Hematopoietic multipotent progenitor cell treated with erythropoietin and hydrocortisone succinate and interleukin-3 and kit ligand, for 6 days (in vitro differentiated cells): Measurements from ENCODE around the gene ASTN1.

Experiments
- DNase-seq: peaks from one replicate; pipeline ENCODE4 v3.0.0-alpha.2; 2015

Gene ASTN1

DNA sequence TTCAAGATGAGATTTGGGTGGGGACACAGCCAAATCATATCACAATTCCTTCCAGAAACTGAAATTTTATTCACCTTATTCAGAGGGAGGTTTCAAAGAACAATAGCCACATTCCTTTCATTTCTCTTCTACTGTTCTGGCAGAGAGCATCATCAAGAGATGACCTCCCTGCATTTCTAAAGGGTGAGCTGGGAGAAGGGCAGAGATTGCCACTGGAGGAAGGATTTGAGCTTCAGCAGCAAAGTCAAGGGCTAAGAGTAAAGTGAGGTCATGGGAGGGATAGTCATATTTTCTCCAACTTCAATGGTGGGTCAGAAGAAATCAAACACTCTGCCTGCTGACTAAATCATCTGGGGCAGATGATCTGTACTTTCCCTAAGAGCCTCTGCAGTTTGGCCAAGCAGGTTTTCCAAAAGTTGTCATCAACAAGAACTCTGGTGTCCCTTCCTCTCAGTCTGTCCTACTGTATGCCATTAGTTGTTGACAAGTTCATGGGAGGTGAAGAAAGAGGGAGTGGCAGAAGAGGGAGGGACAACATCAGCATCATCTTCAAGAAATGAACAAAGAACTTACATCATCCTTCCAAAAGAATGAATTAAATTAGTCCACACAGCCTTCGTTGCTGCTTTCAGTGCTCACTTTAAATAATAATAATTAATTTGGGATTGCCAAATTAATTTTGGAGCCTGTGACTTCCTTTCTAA is 298.3 kb downstream of the ASTN1 start:
- no peak for DNase-seq

- no peak for DNase-seq
Measured at GRCh38 chr1:176864211-176864610, 300.3 kb downstream of the ASTN1 start.

DNA sequence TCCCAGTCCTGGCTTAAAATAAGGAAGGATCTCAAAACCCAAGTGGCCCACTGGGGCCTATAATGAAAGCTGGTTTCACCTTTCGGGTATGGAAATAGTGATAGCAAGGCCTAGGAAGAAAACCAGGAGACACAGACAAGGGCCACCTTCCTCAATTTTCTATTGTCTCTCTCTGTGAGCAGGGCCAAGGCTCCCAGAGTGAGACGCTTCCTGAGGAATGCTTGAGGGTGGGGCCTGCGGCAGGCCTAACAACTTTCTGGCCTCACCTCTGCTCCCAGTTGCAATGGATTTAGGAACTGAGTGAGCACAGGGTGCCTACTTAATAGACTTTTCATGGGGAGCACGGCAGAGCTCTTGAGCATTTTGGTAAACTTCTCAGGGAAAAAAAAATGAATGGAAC is 300.9 kb downstream of the ASTN1 start:
- no peak for DNase-seq

- no peak for DNase-seq
Measured at GRCh38 chr1:176858433-176858916, 306.0 kb downstream of the ASTN1 start.

DNA sequence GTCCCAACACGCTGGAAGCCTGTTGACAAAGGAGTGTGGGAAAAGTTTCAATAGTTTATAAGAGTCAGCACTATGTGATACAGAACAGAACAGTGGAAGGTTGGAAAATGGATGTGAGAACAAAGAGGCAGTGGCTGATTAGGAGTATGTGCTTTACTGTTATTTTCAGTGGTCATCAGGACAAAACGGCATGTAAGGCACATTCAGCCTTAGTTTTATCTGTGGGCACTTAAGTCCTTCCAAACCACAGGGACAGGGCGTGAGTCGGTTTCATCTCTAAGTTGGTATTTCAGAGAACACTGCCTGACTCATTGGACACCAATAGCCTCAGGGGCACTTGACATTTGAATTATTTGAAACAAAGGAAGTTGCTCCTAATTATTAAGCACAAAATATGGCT is 306.9 kb downstream of the ASTN1 start:
- no peak for DNase-seq

DNA sequence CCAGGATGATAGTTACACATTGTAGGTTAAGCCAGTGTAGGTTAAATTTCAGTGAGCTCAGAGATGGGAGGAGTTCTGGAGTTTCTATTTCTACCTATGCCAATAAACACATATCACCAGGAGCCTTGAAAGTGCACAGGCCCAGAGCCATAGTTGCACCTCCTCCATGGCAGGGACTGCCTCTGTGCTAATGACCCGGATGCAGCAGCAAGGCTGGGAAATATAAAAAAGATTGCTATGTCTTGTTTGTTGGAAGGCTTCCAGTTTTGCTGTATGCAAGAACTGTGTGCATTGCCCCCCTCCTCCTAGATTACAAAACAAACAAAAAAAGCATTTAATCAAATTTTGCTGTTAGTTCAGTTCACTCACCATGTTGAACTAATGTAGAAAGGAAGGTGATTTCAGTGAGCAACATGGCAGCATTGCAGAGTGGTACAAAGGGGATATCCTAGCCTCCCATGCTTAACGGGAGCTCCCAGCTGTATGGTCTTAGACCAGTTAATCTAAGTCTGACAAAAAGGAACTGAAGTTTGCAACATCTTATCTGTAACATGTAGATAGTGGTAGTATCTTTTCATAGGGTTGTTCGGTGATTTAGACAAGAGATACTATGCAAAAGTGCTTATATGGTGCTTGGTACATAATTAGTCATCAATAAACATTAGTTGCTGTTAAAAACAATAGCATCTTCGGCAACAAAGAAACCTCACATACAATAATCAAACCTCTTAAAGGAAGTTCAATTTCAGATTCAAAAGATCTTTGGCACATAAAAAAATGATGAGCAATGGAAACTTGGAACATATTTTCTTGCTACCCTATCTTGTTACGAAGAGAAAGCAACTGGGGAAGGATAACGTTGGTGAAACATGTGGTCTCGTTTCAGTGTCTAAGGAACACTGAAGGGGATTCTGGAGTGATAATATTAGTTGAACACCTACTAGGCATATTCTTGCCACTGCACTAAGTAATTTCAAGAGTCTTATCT is 309.5 kb downstream of the ASTN1 start:
- no peak for DNase-seq

DNA sequence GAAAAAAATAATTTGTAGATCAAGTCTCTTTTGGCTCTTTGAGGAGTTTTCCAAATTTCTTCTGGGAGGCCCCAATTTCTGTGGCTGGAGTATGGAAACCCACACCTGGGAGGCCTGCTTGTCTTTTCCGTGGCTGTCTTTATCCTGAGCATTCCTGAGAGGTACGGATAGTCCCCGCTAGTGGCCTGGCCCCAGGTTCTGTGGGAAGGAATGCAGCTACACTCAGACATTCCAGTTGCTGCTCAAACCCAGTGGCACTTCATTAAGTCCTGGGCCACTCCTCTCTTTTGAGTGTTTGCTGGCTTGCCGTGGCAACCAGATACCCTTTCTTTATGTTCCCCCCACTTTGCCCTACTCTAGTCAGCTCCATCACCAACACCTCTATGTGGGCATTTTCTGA is 310.4 kb downstream of the ASTN1 start:
- DNase-seq: no peak

DNA sequence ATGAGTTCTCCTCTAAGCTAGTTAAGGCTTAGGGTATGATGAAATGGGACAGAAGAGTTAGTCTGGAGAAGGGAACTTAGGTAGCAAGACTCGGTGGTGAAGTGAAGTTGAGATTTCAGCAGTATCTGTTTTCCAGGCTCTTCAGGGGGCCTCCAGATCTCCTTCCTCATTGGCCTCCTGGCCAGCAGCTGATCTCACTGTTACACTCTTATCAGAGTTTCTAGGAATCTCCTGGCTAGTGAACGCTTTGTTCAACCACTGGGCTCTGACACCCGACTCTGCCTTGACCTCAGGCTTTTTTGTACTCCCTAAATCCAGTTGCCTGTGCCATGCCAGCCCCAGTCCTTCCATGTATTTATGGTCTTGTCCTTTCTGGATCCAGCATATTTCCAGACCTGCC is 311.0 kb downstream of the ASTN1 start:
- no peak for DNase-seq

- DNase-seq: no peak
Measured at GRCh38 chr1:176852124-176852523, 312.4 kb downstream of the ASTN1 start.

GRCh38 chr1:176850871-176851270 is 313.6 kb downstream of the ASTN1 start:
- DNase-seq: no peak

GRCh38 chr1:176849281-176849680 is 315.2 kb downstream of the ASTN1 start:
- DNase-seq: no peak

- no peak for DNase-seq
Measured at GRCh38 chr1:176847052-176847451, 317.5 kb downstream of the ASTN1 start.

DNA sequence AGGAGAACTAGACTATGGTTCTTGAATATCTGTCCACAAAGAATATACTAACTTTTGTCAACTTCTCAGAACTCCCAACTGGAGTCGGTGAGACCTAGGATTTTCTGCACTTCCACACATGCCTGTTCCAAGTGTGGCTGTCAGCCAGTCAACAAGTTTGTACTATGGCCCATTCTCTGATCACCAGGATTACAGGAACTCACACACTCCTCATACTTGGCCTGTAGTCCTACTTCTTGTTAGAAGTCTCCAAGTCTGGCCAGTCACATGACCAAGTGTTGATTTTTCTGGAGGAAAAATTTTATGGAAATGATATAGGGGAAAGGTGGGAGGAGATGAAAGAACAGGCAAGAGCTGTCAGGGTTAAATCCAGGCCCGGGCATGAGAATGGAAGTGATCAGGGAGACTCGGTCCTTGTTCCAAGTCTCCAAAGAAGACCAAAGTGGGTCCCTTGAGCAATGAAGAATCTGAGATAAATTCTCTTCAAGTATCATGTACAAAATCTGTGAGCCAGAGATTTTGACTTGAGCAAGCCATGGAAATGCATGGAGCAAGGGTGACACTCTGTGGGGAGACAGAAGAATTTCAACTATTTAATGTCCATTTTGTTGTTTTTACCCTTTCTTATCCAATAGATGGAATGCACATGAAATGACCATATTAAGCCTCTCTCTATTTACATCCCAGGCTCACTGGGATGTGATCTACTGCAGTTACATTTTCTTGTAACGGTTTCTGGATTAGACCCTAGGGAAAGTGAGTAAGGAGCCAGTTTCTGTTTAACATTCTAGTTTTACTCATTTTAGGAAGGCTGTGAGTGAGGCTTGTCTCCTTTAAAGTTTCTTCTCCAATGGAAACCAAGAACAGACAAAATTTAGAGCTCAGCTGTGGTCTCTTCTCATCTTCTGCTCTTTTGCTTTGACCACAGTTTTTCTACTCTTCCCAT is 320.9 kb downstream of the ASTN1 start:
- peak; percentile 18 for DNase-seq

DNA sequence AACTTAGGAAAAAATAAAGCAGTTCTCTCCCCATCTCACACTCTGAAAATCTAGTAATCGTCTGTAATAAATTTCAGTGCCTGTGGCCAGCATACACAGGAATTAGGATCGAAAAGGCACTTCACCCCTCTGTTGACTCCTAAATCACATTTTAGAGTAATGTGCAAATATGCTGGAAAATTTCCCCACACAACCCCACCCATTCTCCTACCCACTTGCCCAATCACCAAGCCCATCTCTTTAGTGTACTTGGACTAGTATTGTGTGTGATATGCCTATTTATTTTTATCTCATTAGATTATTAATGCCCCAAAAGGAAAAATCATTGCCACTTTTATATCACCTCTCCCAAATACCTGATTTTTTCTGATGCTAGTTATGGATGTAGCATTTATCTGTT is 323.3 kb downstream of the ASTN1 start:
- no peak for DNase-seq

GRCh38 chr1:176839216-176839615 is 325.3 kb downstream of the ASTN1 start:
- no peak for DNase-seq

DNA sequence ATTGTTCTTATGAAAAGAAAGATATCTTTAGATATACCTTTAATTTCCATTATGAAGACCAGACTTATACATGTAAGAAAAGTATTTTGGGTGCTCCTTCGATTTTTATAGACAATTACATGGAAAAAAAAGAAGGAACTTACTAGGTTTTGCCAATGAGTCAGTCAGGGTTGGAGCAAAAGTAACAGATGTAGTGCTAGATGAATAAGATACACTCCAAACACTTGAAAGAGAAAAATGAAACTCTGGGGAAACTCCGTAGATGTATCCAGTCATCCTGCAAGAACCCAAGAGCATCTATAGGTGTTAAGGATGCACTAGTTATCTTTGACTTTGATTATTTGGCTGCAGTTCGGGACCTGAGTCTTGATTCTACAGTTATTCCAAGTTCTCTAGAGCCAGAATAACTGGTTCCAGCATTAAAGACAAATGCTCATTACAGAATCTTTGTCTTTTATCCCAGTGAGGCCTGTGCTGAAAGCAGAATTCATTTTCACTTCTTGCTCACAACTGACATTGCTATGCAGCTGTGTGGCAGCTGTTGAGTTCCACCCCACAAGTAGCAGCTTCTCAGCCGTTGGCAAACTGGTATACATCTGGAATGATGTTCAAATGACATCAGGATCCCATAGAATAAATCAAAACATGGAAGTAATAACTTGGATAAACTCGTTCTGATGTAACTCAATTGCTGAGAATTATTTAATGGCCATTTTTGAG is 326.1 kb downstream of the ASTN1 start:
- DNase-seq: no peak

GRCh38 chr1:176837708-176838107 is 326.8 kb downstream of the ASTN1 start:
- DNase-seq: no peak

GRCh38 chr1:176831150-176831549 is 333.4 kb downstream of the ASTN1 start:
- DNase-seq: no peak

GRCh38 chr1:176829261-176829660 is 335.3 kb downstream of the ASTN1 start:
- no peak for DNase-seq

DNA sequence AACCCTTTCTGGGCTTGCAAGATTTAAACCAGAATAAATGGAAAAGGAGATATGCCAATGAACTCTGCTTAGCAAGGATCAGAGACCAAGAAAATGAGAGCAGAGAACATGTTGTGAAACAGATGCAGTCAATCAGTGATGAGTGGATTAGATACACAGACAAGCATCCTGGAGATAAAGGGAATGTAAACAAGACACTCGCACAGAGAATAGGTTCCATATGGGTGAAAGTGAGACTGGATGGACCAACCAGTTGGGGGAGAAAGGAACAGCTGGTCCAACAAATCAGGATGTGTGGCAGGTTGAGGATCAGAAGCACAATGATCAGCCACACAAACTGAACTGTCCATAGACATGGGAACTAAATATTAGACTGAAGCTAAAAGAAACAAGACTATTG is 338.2 kb downstream of the ASTN1 start:
- DNase-seq: no peak

GRCh38 chr1:176820391-176821031 is 344.0 kb downstream of the ASTN1 start:
- DNase-seq: no peak

DNA sequence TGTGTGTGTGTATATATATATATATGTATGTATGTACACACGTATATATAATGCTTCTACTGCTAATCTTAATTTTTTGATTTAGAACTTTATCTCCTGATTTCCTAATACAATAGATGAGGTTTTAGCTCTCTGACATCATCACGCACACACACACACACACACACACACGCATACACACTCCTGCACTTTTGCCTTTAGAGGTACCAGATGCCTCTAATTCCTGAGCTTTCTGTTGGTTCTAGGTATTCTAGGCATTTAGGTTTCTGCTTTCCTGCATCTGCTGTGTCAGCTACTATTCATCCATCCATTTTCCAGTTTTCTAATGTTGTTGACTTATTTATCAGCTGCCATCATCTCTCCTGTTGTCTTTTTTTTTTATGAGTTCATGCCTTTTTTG is 348.3 kb downstream of the ASTN1 start:
- no peak for DNase-seq
